CD4-positive, alpha-beta T cell (primary cell): Measurements from ENCODE around the gene HRC. TPM values are rescaled to one million over a fixed set of nuclear protein-coding genes. Genes with fewer than 3 reads are reported as not detected.
"Not testable (repeated sequence)": the region's sequence is repeated elsewhere in the genome, so short reads cannot be mapped to it uniquely, and the experiment has no call there.

Experiments used
- ATAC-seq: fragments of 200-7000 bp; cut with Tn5 transposase; one replicate; pipeline ENCODE4 v1.10.0; 2022; ENCODE audit warnings: mild to moderate bottlenecking; ENCODE audit not compliant: poor library complexity
- CTCF ChIA-PET: fragments of 350-600 bp; sonication (Branson Sonifier 250); formaldehyde crosslinking; loops from one replicate; lab custom pipeline; 2021; ENCODE audit warnings: antibody characterized with exemption, inconsistent platforms; lab: Charles Lee
- POLR2A ChIA-PET: fragments of 350-600 bp; sonication (Branson Sonifier 250); formaldehyde crosslinking; loops from one replicate; lab custom pipeline; 2021; ENCODE audit warnings: antibody characterized with exemption, inconsistent platforms; lab: Charles Lee
- DNase-seq, 14 experiments: peaks; one replicate each; pipeline ENCODE4 v3.0.0-alpha.2; 2013 to 2020; ENCODE audit warnings: mixed read lengths in 2 of 14
- H3K27ac ChIP-seq, 2 donors: one replicate each; pipeline versions ENCODE4 v1.5.1 to v1.7.0; 2013; ENCODE audit warnings: low read length in 2 of 2, low read depth in 1 of 2, mild to moderate bottlenecking in 1 of 2
- H3K27me3 ChIP-seq, 2 experiments: 1 replicate in 1 of 2; 2 replicates in 1 of 2; pipeline versions ENCODE4 v1.6.1 to v1.7.0; 2013; ENCODE audit warnings: low read length in 2 of 2, control low read depth in 1 of 2, mild to moderate bottlenecking in 1 of 2, moderate library complexity in 1 of 2; ENCODE audit not compliant: insufficient read depth in 2 of 2, control insufficient read depth in 1 of 2
- H3K36me3 ChIP-seq: one replicate; pipeline ENCODE4 v1.6.1; 2013; ENCODE audit warnings: low read length, control low read depth; ENCODE audit not compliant: insufficient read depth
- H3K4me1 ChIP-seq: one replicate; pipeline ENCODE4 v1.6.1; 2013; ENCODE audit warnings: low read length, control low read depth; ENCODE audit not compliant: insufficient read depth
- H3K4me3 ChIP-seq: one replicate; pipeline ENCODE4 v1.5.1; 2013; ENCODE audit warnings: mild to moderate bottlenecking, low read length, moderate library complexity
- H3K9me3 ChIP-seq, 2 experiments: 1 replicate in 1 of 2; 2 replicates in 1 of 2; pipeline versions ENCODE4 v1.6.1 to v1.7.0; 2013; ENCODE audit warnings: low read length in 2 of 2, mild to moderate bottlenecking in 2 of 2, control low read depth in 1 of 2, moderate library complexity in 1 of 2; ENCODE audit not compliant: control insufficient read depth in 1 of 2, insufficient read depth in 1 of 2
- H3K27ac Mint-ChIP-seq: one replicate; pipeline ENCODE4 v1.8.0; 2020; ENCODE audit warnings: mixed read lengths
- H3K27me3 Mint-ChIP-seq: one replicate; pipeline ENCODE4 v1.8.0; 2021; ENCODE audit warnings: mixed read lengths
- H3K36me3 Mint-ChIP-seq: one replicate; pipeline ENCODE4 v1.8.0; 2021; ENCODE audit warnings: low read depth, mixed read lengths
- H3K4me1 Mint-ChIP-seq: one replicate; pipeline ENCODE4 v1.8.0; 2021; ENCODE audit warnings: low read depth, mixed read lengths
- H3K4me3 Mint-ChIP-seq: one replicate; pipeline ENCODE4 v1.8.0; 2020; ENCODE audit warnings: mild to moderate bottlenecking, mixed read lengths
- H3K9me3 Mint-ChIP-seq: one replicate; pipeline ENCODE4 v1.8.0; 2020; ENCODE audit warnings: mixed read lengths
- CTCF ChIP-seq: fragments of 200-600 bp; IDR thresholded peaks from one replicate; pipeline ENCODE4 v1.8.0; 2022; ENCODE audit warnings: antibody characterized with exemption, mild to moderate bottlenecking
- intact Hi-C, 2 experiments: fragments of 100-400 bp; cut with DNase I in 1 of 2; cut with micrococcal nuclease in 1 of 2; formaldehyde crosslinking; loops; one replicate each; pipeline versions ENCODE4 v1.15.1 to v1.9.0; 2023 to 2025; cut with DNase I, micrococcal nuclease
- total RNA-seq, 174 experiments: library from RNA in 2 of 174; stranded (reverse) in 2 of 174; gene quantifications; one replicate each; pipeline ENCODE4 v1.2.3 and lab custom pipeline; 2021 to 2026

The HRC gene
- total RNA-seq, 2 experiments from 2014 or later = not detected

GRCh38 chr19:49148784-49149651 is 6.2 kb downstream of the HRC start:
- H3K4me1 Mint-ChIP-seq = peaks cover 52% of the 10 kb centered on the region
- H3K27me3 Mint-ChIP-seq = peaks cover 88% of the 10 kb centered on the region
- DNase-seq (peak; percentile 50 to 88 (median 72)), ATAC-seq (peak; percentile 44)
- H3K36me3 Mint-ChIP-seq = no peaks in the 10 kb centered on the region
- H3K9me3 Mint-ChIP-seq = no peaks in the 10 kb centered on the region
- no peak for TF ChIP-seq CTCF
- Histone ChIP-seq H3K4me1 (peaks cover 49% of the 10 kb centered on the region), H3K36me3 (no peaks in the 10 kb centered on the region), H3K27me3 (peaks cover 55 to 56% of the 10 kb centered on the region in 2 experiments), H3K27ac (no peak overlapping the region), H3K4me3 (peak overlapping the region; percentile 62), H3K9me3 (peaks cover 0 to 41% of the 10 kb centered on the region in 2 experiments)
- no peak overlapping the region for H3K27ac Mint-ChIP-seq
- ChIA-PET CTCF (interaction anchor here (0.7 to 1.1 kb wide), 4 partner anchors 35 to 51 kb away, joined by 3 to 4 read pairs (median 3); partner anchors contain the start of gene LIN7B), POLR2A (interaction anchor here (1.0 kb wide), 1 partner anchor 195 kb away, joined by 3 read pairs; no protein-coding TSS in a partner anchor)
- H3K4me3 Mint-ChIP-seq = peak overlapping the region; percentile 86
- intact Hi-C loops = loop anchor here (5.0 kb wide), 2 partner anchors 37 to 157 kb away; partner anchors contain the start of genes GYS1 (in 1 of the 2), LIN7B (in 1 of the 2) and RUVBL2 (in 1 of the 2)

GRCh38 chr19:49148044-49148682 is 7.0 kb downstream of the HRC start:
- Histone ChIP-seq H3K27me3 (peaks cover 54 to 57% of the 10 kb centered on the region in 2 experiments), H3K36me3 (no peaks in the 10 kb centered on the region), H3K4me3 (no peak overlapping the region), H3K4me1 (peaks cover 51% of the 10 kb centered on the region), H3K27ac (no peak overlapping the region), H3K9me3 (peaks cover 0 to 38% of the 10 kb centered on the region in 2 experiments)
- intact Hi-C loops = loop anchor here (5.0 kb wide), 2 partner anchors 36 to 156 kb away; partner anchors contain the start of genes GYS1 (in 1 of the 2), LIN7B (in 1 of the 2) and RUVBL2 (in 1 of the 2)
- Mint-ChIP-seq H3K27ac (no peak overlapping the region), H3K9me3 (no peaks in the 10 kb centered on the region), H3K36me3 (no peaks in the 10 kb centered on the region), H3K4me1 (peaks cover 49% of the 10 kb centered on the region), H3K27me3 (peaks cover 83% of the 10 kb centered on the region), H3K4me3 (peak overlapping the region; percentile 82)
- CTCF ChIA-PET = interaction anchor here (0.7 to 2.6 kb wide), 3 partner anchors 34 to 50 kb away, joined by 3 to 7 read pairs (median 3); partner anchors contain the start of gene LIN7B
- DNase-seq (no peak), ATAC-seq (no peak)
- POLR2A ChIA-PET = no interaction called here
- no peak for TF ChIP-seq CTCF

DNA sequence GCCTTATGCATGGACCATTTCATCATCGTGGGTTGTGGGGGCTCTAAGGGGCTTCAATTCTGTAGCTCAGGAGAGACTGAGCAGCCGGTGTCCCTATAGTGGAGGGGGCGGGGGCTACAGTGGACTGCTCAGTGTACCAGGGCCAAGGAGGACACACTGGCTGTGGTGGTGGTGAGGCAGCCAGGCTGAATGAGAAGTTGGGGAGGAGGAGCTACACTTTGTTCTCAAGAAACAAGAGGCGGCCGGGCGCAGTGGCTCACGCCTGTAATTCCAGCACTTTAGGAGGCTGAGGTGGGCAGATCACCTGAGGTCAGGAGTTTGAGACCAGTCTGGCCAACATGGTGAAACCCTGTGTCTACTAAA is 8.8 kb downstream of the HRC start:
- not testable (repeated sequence) for H3K27ac ChIP-seq, DNase-seq, H3K36me3 ChIP-seq, H3K27ac Mint-ChIP-seq, H3K4me3 ChIP-seq, H3K4me3 Mint-ChIP-seq, H3K9me3 Mint-ChIP-seq, ATAC-seq, H3K36me3 Mint-ChIP-seq
- POLR2A ChIA-PET = interaction anchor here (1.3 kb wide), 1 partner anchor 27 kb away, joined by 5 read pairs; the partner anchor contains the start of gene PPFIA3
- intact Hi-C loops = loop anchor here (5.0 kb wide), 2 partner anchors 34 to 154 kb away; partner anchors contain the start of genes GYS1 (in 1 of the 2), LIN7B (in 1 of the 2) and RUVBL2 (in 1 of the 2)
- H3K4me1 ChIP-seq = peaks cover 50% of the 10 kb centered on the region
- peaks cover 46% of the 10 kb centered on the region for H3K4me1 Mint-ChIP-seq
- H3K27me3 Mint-ChIP-seq = peaks cover 71% of the 10 kb centered on the region
- CTCF ChIA-PET = interaction anchor here (0.8 to 2.9 kb wide), 5 partner anchors 14 to 48 kb away, joined by 3 to 18 read pairs (median 7); partner anchors contain the start of gene LIN7B
- H3K27me3 ChIP-seq = peaks cover 43 to 55% of the 10 kb centered on the region in 2 experiments
- peaks cover 0 to 27% of the 10 kb centered on the region in 2 experiments for H3K9me3 ChIP-seq
